Adrenal gland (tissue), 5 donors: ENCODE measurements around the gene PLAGL2.
"Not testable (repeated sequence)": the region's sequence is repeated elsewhere in the genome, so short reads cannot be mapped to it uniquely, and the experiment has no call there.

ENCODE experiments used
- POLR2A ChIP-seq, 2 donors: fragments of 450-650 bp; IDR thresholded peaks; one replicate each; pipeline ENCODE4 v1.6.1; 2017; ENCODE audit warnings: antibody characterized with exemption in 2 of 2, mild to moderate bottlenecking in 2 of 2, moderate library complexity in 1 of 2
- TF ChIP-seq, protein P1 (sequence below), 6 experiments: fragments of 450-650 bp in 4 of 6; fragments of 200-600 bp in 2 of 6; sonication (generic) in 1 of 6; IDR thresholded peaks; 1 replicate in 5 of 6; 2 replicates in 1 of 6; pipeline versions ENCODE4 v1.5.1 to v1.8.0; 2016 to 2021; ENCODE audit warnings: antibody characterized with exemption in 6 of 6, mild to moderate bottlenecking in 2 of 6, moderate library complexity in 1 of 6
- donor health status: DM: no; HTN: no; CAD: no.

DNA sequence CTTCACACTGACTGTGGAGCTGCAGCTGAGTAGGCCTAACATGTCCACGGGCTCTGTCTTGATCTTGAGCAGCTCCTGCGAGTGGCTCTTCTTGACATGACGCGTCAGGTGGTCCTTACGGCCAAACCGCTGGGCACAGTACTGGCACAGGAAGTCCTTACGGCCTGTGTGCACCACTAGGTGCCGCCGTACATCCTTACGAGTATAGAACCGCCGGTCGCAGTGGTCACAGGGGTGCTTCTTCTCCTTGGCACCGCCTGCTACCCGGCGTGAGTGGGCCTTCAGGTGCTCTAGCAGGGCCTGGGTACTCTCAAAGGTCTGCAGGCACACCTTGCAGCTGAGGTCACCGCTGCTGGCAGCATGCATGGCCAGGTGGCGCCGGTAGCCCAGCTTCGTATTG, 10.4 kb downstream of the PLAGL2 start:
- TF ChIP-seq, protein P1, sequence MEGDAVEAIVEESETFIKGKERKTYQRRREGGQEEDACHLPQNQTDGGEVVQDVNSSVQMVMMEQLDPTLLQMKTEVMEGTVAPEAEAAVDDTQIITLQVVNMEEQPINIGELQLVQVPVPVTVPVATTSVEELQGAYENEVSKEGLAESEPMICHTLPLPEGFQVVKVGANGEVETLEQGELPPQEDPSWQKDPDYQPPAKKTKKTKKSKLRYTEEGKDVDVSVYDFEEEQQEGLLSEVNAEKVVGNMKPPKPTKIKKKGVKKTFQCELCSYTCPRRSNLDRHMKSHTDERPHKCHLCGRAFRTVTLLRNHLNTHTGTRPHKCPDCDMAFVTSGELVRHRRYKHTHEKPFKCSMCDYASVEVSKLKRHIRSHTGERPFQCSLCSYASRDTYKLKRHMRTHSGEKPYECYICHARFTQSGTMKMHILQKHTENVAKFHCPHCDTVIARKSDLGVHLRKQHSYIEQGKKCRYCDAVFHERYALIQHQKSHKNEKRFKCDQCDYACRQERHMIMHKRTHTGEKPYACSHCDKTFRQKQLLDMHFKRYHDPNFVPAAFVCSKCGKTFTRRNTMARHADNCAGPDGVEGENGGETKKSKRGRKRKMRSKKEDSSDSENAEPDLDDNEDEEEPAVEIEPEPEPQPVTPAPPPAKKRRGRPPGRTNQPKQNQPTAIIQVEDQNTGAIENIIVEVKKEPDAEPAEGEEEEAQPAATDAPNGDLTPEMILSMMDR (IDR thresholded peaks at IDR 0.05): not testable (repeated sequence)
- TF ChIP-seq POLR2A (IDR thresholded peaks at IDR 0.05): not testable (repeated sequence)
